Adipocyte (in vitro differentiated cells): ENCODE results near the gene PTPN12.
"Not testable (repeated sequence)": the region's sequence is repeated elsewhere in the genome, so short reads cannot be mapped to it uniquely, and the experiment has no call there.

Experiments
- DNase-seq: peaks from one replicate; pipeline ENCODE4 v3.0.0-alpha.2; 2015; ENCODE audit warnings: low read depth
- H3K27me3 ChIP-seq: replicated peaks from 2 replicates; pipeline ENCODE4 v1.7.0; 2013; ENCODE audit warnings: mild to moderate bottlenecking, low read length, moderate library complexity; ENCODE audit not compliant: control insufficient read depth, insufficient read depth
- H3K36me3 ChIP-seq: 2 replicates; pipeline ENCODE4 v1.7.0; 2013; ENCODE audit warnings: low read length, mild to moderate bottlenecking, moderate library complexity; ENCODE audit not compliant: control insufficient read depth, insufficient read depth, severe bottlenecking
- H3K4me1 ChIP-seq: 2 replicates; pipeline ENCODE4 v1.7.0; 2013; ENCODE audit warnings: mild to moderate bottlenecking, low read length, moderate library complexity; ENCODE audit not compliant: control insufficient read depth, insufficient read depth
- H3K4me3 ChIP-seq: 2 replicates; pipeline ENCODE4 v1.7.0; 2013; ENCODE audit warnings: mild to moderate bottlenecking, low read length, moderate library complexity
- H3K9ac ChIP-seq: 2 replicates; pipeline ENCODE4 v1.7.0; 2013; ENCODE audit warnings: mild to moderate bottlenecking, low read length, moderate library complexity
- H3K9me3 ChIP-seq: 2 replicates; pipeline ENCODE4 v1.7.0; 2013; ENCODE audit warnings: mild to moderate bottlenecking, low read length, moderate library complexity; ENCODE audit not compliant: control insufficient read depth

Gene PTPN12

GRCh38 chr7:77538281-77539212 lies 1.5 kb downstream of the PTPN12 start:
- Histone ChIP-seq H3K27me3 (no peaks in the 10 kb centered on the region), H3K9me3 (no peaks in the 10 kb centered on the region), H3K4me3 (peak overlapping the region; percentile 96), H3K4me1 (peaks cover 29% of the 10 kb centered on the region), H3K36me3 (no peaks in the 10 kb centered on the region), H3K9ac (peak overlapping the region; percentile 100)
- peak; percentile 98 for DNase-seq

GRCh38 chr7:77540402-77540822 lies 3.3 kb downstream of the PTPN12 start:
- H3K4me3 ChIP-seq: peak overlapping the region; percentile 96
- H3K36me3 ChIP-seq: no peaks in the 10 kb centered on the region
- DNase-seq: no peak
- H3K4me1 ChIP-seq: peaks cover 40% of the 10 kb centered on the region
- H3K9me3 ChIP-seq: no peaks in the 10 kb centered on the region
- no peak overlapping the region for H3K9ac ChIP-seq
- no peaks in the 10 kb centered on the region for H3K27me3 ChIP-seq

- DNase-seq, H3K9me3 ChIP-seq, H3K36me3 ChIP-seq, H3K9ac ChIP-seq, H3K27me3 ChIP-seq: not testable (repeated sequence)
- Histone ChIP-seq H3K4me1 (peaks cover 40% of the 10 kb centered on the region), H3K4me3 (peak overlapping the region; percentile 96)
These were observed 3.9 kb downstream of the PTPN12 start for GRCh38 chr7:77540993-77541392.

GRCh38 chr7:77542409-77542808 lies 5.3 kb downstream of the PTPN12 start:
- H3K4me1 ChIP-seq: peaks cover 40% of the 10 kb centered on the region
- H3K4me3 ChIP-seq: peak overlapping the region; percentile 18
- H3K9ac ChIP-seq: no peak overlapping the region
- H3K27me3 ChIP-seq: no peaks in the 10 kb centered on the region
- H3K36me3 ChIP-seq: no peaks in the 10 kb centered on the region
- H3K9me3 ChIP-seq: no peaks in the 10 kb centered on the region
- peak; percentile 43 for DNase-seq

- H3K4me1 ChIP-seq: peaks cover 40% of the 10 kb centered on the region
- no peak overlapping the region for H3K9ac ChIP-seq
- H3K36me3 ChIP-seq: no peaks in the 10 kb centered on the region
- DNase-seq: no peak
- H3K4me3 ChIP-seq: peak overlapping the region; percentile 18
- H3K9me3 ChIP-seq: no peaks in the 10 kb centered on the region
- H3K27me3 ChIP-seq: no peaks in the 10 kb centered on the region
These were observed 5.8 kb downstream of the PTPN12 start for GRCh38 chr7:77542895-77543294.

GRCh38 chr7:77543910-77544309 lies 6.8 kb downstream of the PTPN12 start:
- peaks cover 45% of the 10 kb centered on the region for H3K4me1 ChIP-seq
- H3K27me3 ChIP-seq: no peaks in the 10 kb centered on the region
- H3K36me3 ChIP-seq: no peaks in the 10 kb centered on the region
- no peaks in the 10 kb centered on the region for H3K9me3 ChIP-seq
- H3K4me3 ChIP-seq: no peak overlapping the region
- DNase-seq: no peak
- no peak overlapping the region for H3K9ac ChIP-seq

GRCh38 chr7:77544518-77544917 lies 7.4 kb downstream of the PTPN12 start:
- H3K4me3 ChIP-seq: no peak overlapping the region
- H3K4me1 ChIP-seq: peaks cover 51% of the 10 kb centered on the region
- H3K36me3 ChIP-seq: no peaks in the 10 kb centered on the region
- H3K27me3 ChIP-seq: no peaks in the 10 kb centered on the region
- DNase-seq: no peak
- no peak overlapping the region for H3K9ac ChIP-seq
- no peaks in the 10 kb centered on the region for H3K9me3 ChIP-seq

GRCh38 chr7:77548206-77548605 lies 11.1 kb downstream of the PTPN12 start:
- Histone ChIP-seq H3K9me3 (no peaks in the 10 kb centered on the region), H3K36me3 (no peaks in the 10 kb centered on the region), H3K4me3 (no peak overlapping the region), H3K4me1 (peaks cover 56% of the 10 kb centered on the region), H3K9ac (no peak overlapping the region), H3K27me3 (no peaks in the 10 kb centered on the region)
- no peak for DNase-seq

GRCh38 chr7:77549106-77549870 lies 12.2 kb downstream of the PTPN12 start:
- Histone ChIP-seq H3K4me3 (no peak overlapping the region), H3K4me1 (peaks cover 56% of the 10 kb centered on the region), H3K9ac (no peak overlapping the region), H3K9me3 (no peaks in the 10 kb centered on the region), H3K36me3 (no peaks in the 10 kb centered on the region), H3K27me3 (no peaks in the 10 kb centered on the region)
- peak; percentile 13 for DNase-seq

- no peak overlapping the region for H3K9ac ChIP-seq
- H3K36me3 ChIP-seq: peaks cover 3% of the 10 kb centered on the region
- no peaks in the 10 kb centered on the region for H3K27me3 ChIP-seq
- H3K9me3 ChIP-seq: no peaks in the 10 kb centered on the region
- H3K4me1 ChIP-seq: peaks cover 49% of the 10 kb centered on the region
- DNase-seq: peak; percentile 40
- no peak overlapping the region for H3K4me3 ChIP-seq
These were observed 13.5 kb downstream of the PTPN12 start for GRCh38 chr7:77550586-77550985.

GRCh38 chr7:77553123-77553522 lies 16.0 kb downstream of the PTPN12 start:
- DNase-seq: no peak
- peaks cover 9% of the 10 kb centered on the region for H3K36me3 ChIP-seq
- no peak overlapping the region for H3K4me3 ChIP-seq
- H3K27me3 ChIP-seq: no peaks in the 10 kb centered on the region
- no peak overlapping the region for H3K9ac ChIP-seq
- no peaks in the 10 kb centered on the region for H3K9me3 ChIP-seq
- peaks cover 49% of the 10 kb centered on the region for H3K4me1 ChIP-seq
